NT2/D1 (cell line): Measurements from ENCODE around the gene MAGEH1.
"Not testable (repeated sequence)": the region's sequence is repeated elsewhere in the genome, so short reads cannot be mapped to it uniquely, and the experiment has no call there.

Experiments
- DNase-seq: peaks from one replicate; pipeline ENCODE4 v3.0.0-alpha.2; 2011; ENCODE audit warnings: low read depth, low spot score
- H3K27me3 ChIP-seq: 2 replicates; pipeline ENCODE4 v1.6.0; 2011; ENCODE audit warnings: mild to moderate bottlenecking; ENCODE audit not compliant: insufficient read length, insufficient read depth
- H3K36me3 ChIP-seq: 2 replicates; pipeline ENCODE4 v1.6.1; 2011; ENCODE audit warnings: mild to moderate bottlenecking, low read length, mixed read lengths; ENCODE audit not compliant: insufficient read depth, insufficient read length
- H3K4me1 ChIP-seq: 2 replicates; pipeline ENCODE4 v1.5.1; 2011; ENCODE audit not compliant: insufficient read depth, insufficient read length
- H3K4me3 ChIP-seq: 2 replicates; pipeline ENCODE4 v1.5.1; 2011; ENCODE audit warnings: low read depth; ENCODE audit not compliant: insufficient read length
- H3K9ac ChIP-seq: 2 replicates; pipeline ENCODE4 v1.6.0; 2011; ENCODE audit warnings: low read depth; ENCODE audit not compliant: insufficient read length
- H3K9me3 ChIP-seq: 2 replicates; pipeline ENCODE4 v1.5.1; 2011; ENCODE audit warnings: mild to moderate bottlenecking, low read length; ENCODE audit not compliant: insufficient read depth
- SUZ12 ChIP-seq: IDR thresholded peaks from 2 replicates; pipeline ENCODE4 v1.6.1; 2011; ENCODE audit not compliant: insufficient read length, insufficient read depth; ENCODE audit errors: extremely low read depth
- YY1 ChIP-seq: IDR thresholded peaks from 2 replicates; pipeline ENCODE4 v1.6.1; 2011; ENCODE audit not compliant: insufficient read length, insufficient read depth
- ZNF274 ChIP-seq: IDR thresholded peaks from 2 replicates; pipeline ENCODE4 v1.6.1; 2011; ENCODE audit warnings: mild to moderate bottlenecking, low read depth, low read length

The MAGEH1 gene

DNA sequence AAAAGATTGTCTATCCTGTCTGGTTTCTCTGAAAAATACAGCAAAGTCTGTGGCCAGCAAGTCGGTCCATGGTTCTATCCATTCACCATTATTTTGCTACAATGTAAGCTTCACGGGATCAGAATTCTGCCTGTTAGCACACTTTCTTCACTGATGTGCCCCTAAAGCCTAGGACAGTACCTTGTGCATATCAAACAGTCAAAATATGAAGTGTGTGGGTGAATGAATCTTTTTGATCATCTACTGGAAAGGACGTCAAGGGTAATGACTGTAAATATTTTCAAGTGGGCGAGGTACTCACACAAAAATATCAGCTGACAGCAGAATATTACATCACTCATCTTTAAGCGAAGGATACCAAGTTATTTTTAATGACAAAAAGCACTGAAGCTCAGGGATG, 13.2 kb downstream of the MAGEH1 start:
- not testable (repeated sequence) for H3K27me3 ChIP-seq, H3K4me1 ChIP-seq, H3K9me3 ChIP-seq, H3K4me3 ChIP-seq, H3K9ac ChIP-seq, H3K36me3 ChIP-seq, DNase-seq

DNA sequence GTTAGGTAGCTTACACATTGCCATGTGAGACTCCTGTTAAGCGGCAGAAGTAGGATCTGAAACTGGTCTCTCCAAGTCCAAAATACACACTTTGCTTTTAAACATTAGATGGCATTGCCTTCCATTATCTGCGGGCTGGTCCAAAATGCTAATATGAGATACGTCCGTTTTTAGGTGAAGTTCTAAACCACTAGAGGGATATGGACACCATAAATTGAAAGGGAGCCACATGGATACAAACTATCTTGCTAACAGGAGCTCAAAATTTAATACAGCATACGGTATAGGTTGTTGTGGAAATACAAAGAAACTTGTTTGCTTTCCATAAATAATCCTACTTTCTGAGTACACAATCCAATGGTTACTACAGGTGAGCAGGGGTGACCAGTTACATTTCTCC, 13.9 kb downstream of the MAGEH1 start:
- H3K9me3 ChIP-seq, H3K4me1 ChIP-seq, H3K9ac ChIP-seq, H3K36me3 ChIP-seq, DNase-seq, H3K27me3 ChIP-seq, H3K4me3 ChIP-seq: not testable (repeated sequence)

DNA sequence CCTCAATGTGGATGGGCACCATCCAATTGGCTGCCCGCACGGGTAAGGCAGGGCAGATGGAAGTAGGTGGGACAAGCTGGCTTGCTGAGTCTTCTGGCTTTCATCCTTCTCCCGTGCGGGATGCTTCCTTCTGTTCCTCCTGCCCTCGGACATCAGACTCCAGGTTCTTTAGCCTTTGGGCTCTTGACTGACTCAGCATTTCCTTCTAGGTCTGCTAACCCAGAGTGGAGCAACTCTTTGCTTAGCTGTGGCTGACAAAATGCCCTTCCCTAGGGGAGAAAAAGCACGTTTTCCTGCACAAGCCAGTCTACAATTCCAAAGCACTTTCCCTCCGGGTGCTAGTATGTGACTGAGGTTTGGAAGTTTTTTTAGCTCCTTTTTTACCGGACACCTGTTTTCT, 28.0 kb downstream of the MAGEH1 start:
- H3K27me3 ChIP-seq, DNase-seq, H3K36me3 ChIP-seq: not testable (repeated sequence)

DNA sequence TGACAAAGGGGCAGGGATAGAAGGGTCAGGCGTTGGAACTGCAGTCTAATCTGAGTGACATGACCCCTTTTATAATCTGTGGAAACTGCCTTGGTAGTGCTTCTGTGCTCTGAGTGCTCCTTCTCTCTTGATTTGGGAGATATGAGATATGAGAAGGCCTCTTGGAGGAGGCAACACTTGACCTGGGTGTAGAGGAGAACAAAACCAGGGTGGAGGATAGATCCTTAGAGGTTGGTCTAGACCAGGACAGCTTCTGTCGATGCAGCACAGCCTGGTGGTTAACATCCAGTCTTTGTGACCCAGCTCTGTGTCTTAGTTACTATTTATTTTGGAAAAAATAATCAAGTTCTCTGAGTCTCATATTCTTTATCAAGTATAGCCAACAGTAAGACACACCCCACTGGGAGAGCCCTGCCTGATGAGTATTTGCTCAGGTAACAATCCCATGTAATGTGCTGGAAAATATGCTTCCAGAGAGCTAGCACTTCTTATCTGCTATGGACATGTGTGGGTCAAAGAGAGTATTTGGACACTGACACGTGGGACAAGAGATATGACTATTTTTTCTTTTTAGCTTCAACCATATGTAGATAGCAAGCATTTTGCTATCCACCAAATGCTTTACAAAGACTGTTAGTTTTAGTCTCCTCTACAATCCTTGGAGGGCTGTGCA, 28.6 kb downstream of the MAGEH1 start:
- Histone ChIP-seq H3K4me3 (no peak overlapping the region), H3K9ac (no peak overlapping the region), H3K36me3 (no peaks in the 10 kb centered on the region), H3K27me3 (no peaks in the 10 kb centered on the region), H3K4me1 (no peaks in the 10 kb centered on the region), H3K9me3 (no peaks in the 10 kb centered on the region)
- no peak for DNase-seq
- no peak for TF ChIP-seq ZNF274
- TF ChIP-seq SUZ12: no peak
- TF ChIP-seq YY1: no peak

More for the DNA sequence above, 28.0 kb downstream of the MAGEH1 start:
- H3K4me3 ChIP-seq, H3K4me1 ChIP-seq, H3K9me3 ChIP-seq, H3K9ac ChIP-seq: not testable (repeated sequence)

DNA sequence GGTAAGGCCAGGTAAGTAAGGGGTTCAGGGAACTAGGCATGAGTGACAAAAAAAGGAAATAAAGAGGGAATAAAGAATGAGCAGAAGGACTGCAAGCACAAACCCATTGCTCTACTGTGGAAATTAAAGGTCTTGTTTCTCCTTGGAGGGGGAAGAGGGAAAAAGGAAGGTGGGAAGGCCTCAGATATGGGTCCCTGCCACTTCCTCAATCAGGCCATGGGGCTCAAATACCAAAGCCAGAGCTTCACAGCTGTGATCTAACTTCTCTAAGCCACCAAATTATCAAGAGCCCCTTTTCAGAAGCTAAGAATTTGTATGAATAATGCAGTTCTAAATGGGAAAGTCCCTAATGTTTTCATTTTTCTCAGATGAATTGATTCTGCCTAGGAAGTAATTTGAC, 33.0 kb downstream of the MAGEH1 start:
- Histone ChIP-seq H3K4me3 (no peak overlapping the region), H3K9ac (no peak overlapping the region), H3K4me1 (no peaks in the 10 kb centered on the region), H3K36me3 (peaks cover 16% of the 10 kb centered on the region), H3K27me3 (no peaks in the 10 kb centered on the region), H3K9me3 (no peaks in the 10 kb centered on the region)
- no peak for DNase-seq
- TF ChIP-seq ZNF274 (no peak), SUZ12 (no peak), YY1 (no peak)

DNA sequence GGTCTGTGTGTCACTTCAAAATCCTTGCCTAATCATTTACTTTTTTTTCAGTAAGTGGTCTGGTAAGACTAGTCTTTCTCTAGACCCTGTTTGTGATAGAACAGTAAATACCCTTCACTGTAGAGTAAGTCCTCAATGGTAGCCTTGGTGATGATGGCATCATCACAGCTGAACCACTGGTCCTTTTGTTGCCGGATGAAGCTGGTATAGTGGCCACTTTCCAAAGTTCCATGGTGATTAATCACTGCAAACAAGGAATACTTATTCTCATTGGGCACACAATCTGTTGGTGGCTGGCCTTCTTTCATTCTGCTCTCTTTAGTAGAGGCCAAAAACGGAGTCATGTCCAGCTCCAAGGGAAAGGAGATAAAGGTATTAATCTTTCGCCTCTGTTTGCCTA, 34.8 kb downstream of the MAGEH1 start:
- H3K4me1 ChIP-seq: peaks cover 2% of the 10 kb centered on the region
- H3K9ac ChIP-seq: no peak overlapping the region
- no peak for DNase-seq
- H3K9me3 ChIP-seq: no peaks in the 10 kb centered on the region
- H3K27me3 ChIP-seq: no peaks in the 10 kb centered on the region
- peaks cover 16% of the 10 kb centered on the region for H3K36me3 ChIP-seq
- TF ChIP-seq YY1: no peak
- TF ChIP-seq SUZ12: no peak
- no peak for TF ChIP-seq ZNF274
- no peak overlapping the region for H3K4me3 ChIP-seq

DNA sequence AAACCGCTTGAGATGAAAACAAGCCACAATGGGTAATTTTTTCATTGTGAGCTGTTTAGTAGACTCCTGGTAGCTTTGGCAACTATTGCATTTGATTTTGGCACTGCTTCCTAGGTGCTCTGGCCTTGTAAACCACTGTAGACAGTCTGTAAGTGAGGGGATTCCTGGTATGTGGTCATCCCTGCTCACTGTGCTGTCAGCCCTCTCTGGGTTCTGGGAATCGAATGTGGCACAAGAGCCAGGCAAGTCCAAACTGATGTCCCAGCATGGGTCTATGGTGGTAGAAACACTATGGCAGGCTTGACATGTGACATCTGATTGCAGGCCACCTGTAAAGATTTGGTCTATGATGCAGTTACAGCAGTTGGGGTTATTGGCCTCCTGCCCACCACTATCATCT, 35.2 kb downstream of the MAGEH1 start:
- DNase-seq: no peak
- TF ChIP-seq ZNF274 (no peak), YY1 (no peak), SUZ12 (no peak)
- Histone ChIP-seq H3K4me1 (peaks cover 2% of the 10 kb centered on the region), H3K9ac (no peak overlapping the region), H3K4me3 (no peak overlapping the region), H3K36me3 (peaks cover 16% of the 10 kb centered on the region), H3K9me3 (no peaks in the 10 kb centered on the region), H3K27me3 (no peaks in the 10 kb centered on the region)

DNA sequence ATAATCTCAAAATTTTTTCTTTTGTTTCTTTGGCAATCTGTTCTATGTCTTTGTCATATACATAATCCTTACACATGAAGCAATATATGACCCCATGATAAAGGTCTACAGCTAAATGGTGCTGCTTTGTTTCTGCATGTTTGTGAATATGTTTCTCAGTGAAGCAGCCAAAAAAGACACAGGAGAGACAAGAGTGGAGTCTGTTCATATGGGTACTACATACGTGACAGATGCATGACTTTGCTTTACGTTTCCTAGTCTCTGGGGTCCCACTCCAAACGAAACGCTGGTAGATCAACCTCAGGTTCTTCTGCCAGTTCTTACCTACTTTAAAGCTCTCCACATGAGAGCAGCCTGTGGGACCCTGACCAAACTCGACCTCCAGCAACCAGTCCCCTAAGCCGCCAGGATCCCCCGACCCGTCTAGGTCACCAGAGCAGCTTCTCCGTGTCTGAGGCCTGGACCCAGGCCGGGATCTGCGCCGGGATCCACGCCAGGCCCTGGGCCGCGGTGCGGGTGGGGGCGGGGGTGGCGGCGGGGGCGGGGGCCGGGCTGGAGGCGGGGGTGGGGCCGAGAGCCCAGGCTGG, 36.2 kb downstream of the MAGEH1 start:
- Histone ChIP-seq H3K4me1 (peaks cover 2% of the 10 kb centered on the region), H3K4me3 (peak overlapping the region; percentile 78), H3K9ac (peak overlapping the region; percentile 68), H3K36me3 (peaks cover 16% of the 10 kb centered on the region), H3K27me3 (no peaks in the 10 kb centered on the region), H3K9me3 (no peaks in the 10 kb centered on the region)
- DNase-seq: no peak
- TF ChIP-seq YY1 (no peak), ZNF274 (no peak), SUZ12 (no peak)
